GM19099 (cell line): ENCODE measurements around the gene REV3L.

Source experiments
- POLR2A ChIP-seq: IDR thresholded peaks from 3 replicates; pipeline ENCODE4 v1.6.1; 2011; ENCODE audit warnings: low read depth; ENCODE audit not compliant: insufficient read length; ENCODE audit errors: extremely low read depth

The REV3L gene

DNA sequence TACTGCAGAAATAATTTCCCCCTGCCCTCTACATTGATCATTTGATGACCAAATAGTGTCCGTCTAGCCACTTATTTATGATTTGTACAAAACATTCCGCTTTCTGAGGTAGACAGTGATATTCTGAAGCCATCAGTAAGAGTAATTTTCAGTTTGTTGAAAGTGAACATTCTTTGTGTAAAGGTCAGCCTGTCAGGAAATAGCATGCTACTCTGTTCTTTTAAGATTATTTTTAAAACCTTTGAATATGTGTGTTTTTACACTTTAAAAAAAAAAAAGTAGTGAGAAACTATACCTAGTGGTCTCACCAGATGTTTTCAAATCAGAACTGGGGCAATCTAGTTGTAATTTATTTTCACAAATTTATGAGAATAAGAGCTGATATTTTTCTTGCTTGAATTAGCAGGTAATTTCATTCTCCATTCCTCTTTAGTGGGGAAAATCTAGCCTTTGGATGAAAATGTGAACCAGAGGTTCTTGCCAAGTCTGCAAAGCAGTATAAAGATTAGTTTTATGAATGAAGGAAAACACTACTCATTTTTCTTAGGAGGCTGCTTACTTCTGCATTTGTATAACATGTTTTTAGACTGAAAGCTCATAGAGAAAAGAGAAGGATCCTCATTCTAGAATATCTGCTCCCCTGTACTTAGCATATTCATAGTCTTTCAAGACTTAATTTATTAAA, 12.1 kb upstream of the REV3L start:
- no peak for TF ChIP-seq POLR2A

DNA sequence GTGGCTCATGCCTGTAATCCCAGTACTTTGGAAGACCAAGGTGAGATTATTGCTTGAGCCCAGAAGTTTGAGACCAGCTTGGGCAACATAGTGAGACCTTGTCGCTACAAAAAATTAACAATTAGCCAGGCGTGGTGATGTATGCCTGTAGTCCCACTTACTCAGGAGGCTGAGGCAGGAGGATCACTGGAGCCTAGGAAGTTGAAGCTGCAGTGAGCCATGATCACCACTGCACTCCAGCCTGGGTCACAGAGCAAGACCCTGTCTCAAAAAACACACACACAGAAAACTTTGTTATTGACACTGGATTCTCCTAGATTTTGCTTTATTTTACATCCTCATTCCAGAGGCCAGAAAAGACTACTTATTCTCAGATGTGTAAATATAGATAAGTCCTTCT, 9.5 kb upstream of the REV3L start:
- TF ChIP-seq POLR2A, result no peak

DNA sequence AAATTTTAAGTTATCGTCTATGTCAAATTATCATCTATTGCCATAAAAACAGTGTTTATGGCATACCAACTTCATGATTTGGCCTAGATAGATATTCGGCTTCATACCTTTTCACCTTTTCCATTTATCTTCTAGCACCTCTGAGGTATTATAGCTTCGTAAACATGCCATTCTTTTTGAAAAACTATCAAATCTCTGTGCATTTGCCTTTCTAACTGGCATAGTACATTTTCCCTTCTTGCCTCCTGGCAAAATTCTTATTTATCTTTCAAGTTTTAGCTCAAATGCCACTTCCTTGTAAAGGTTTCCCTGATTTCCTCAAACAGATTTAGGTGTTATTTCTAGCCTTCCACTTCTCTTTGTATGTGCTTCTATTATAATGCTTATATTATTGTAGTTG, 7.0 kb upstream of the REV3L start:
- no peak for TF ChIP-seq POLR2A

DNA sequence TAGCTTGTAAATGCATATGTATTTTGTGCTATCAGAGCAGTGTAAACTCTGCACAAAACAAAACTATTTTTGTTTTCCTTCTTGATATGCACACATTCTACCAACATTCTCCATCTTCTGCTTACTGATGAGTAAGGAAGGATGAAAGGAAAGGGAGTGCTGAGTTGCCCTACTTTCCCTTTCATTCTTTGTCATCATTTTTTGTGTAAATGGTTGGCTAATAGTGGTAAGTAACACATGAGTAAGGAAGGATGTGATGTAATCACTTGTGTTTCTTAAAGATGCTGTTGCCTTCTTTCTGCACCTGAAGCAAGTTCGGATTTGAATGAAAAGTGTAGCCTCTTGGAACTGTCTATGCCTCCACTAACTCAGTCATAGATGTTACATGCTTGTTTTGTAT, 4.6 kb upstream of the REV3L start:
- peak; percentile 25 for TF ChIP-seq POLR2A

DNA sequence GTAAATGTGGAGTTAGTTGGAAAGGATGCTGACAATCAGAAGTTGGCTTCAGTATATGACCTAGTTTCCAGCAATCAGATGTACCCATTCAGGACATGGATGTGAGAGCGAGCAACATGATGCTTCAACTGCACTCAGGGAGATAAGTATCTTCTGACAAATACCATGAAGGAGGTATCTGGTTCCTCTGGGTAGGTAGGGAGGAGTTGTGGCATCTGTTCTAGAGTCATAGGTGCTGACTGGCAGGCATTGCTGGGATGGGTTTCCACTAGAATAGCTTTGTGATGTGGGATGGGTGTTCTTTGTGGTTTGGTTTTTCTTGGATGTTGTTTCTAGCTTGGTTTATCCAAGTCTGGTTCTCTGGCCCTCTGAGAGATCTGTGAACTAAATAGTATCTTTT, 3.9 kb upstream of the REV3L start:
- no peak for TF ChIP-seq POLR2A

DNA sequence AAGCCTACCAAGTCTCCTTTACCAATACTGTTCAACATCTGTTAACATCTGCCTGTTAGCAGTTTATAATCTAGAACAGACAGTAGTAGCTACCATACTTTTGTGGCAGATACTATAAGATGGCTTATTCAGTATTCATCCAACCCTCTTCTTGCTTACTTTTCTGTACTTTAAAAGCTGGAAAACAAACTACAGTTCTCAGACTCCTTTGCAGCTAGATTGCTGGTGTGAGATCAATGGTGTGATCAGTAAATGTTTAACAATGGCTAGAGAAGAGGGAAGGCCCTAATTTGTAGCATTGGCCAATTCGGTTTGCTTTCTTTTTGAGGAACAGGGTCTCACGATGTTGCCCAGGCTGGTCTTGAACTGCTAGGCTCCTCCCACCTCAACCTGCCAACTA, 3.5 kb upstream of the REV3L start:
- no peak for TF ChIP-seq POLR2A

DNA sequence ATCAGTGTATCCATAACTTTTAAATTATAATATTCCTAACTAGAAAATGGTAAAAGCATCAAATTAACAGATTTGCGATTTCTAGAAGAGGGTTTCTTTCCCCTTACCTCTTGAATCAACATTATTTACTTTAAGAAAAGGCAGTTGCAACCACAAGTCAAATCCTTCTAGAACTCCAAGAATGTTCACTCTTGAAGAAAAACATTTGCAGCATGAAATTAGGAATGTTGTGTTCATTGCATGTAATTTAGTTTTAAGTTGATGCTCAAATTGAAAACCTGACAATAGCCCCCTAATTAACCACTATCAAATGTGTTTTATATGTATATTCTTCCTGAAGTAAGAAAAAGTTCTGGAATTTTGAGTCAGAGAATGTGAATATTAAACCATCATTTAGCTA, 2.3 kb upstream of the REV3L start:
- TF ChIP-seq POLR2A, result no peak

DNA sequence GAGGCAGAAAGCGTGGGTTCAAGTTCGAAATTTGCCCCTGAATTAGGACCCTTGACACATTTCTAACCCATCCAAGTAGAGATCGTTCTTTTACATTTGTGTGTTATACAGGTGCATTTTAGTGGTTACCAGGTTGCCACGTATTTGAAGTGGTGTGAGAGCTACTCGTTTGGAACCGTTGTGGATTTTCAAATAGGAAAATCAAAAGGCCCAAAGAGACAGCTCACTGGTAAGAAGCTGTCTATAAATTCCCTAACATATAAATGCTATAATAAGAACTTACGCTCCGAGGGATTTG, 1.6 kb upstream of the REV3L start:
- TF ChIP-seq POLR2A, result no peak

DNA sequence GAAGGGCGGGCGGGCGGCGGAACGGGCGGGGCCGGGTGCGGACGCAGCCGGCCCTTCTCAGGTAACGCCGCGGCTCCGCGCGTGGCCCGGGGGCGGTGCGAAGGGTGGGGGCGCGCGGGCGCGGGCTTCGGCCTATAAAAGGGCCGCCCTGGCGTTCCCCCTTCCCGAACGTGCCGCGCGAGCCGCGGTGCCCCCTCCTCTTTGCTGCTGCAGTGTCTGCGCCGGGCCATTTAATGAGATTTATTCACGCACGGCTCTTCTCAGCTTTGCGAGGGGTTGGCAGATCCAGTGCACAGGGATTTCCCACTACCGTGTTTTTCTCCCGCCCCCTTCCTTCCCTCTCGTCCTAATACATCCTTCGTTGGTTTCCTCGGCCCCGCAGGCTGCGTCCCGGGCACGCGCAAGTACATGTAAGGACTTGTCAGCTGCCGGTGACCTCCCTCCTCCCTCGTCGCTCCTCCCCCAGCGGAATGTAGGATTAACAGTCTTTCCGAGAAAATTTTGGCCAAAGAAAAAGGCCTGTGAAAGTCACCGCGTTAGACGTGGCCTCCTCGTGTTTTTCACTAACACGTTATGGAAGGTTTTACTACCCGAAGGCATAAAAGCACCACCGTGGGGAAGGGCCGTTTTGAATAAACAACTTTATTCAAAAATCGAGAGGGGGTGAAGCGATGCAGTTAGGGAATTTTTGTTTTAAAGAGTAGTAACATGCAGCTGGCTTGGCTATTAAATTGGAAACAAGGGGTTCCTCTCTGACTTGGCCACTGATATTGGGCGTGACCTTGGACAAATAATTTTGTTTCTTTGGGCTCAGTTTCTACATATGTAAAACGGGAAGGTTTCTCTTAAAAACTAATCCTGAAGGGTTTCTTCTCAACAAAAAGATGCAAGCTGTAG, 966 bp upstream of the REV3L start:
- peak; percentile 99 for TF ChIP-seq POLR2A

DNA sequence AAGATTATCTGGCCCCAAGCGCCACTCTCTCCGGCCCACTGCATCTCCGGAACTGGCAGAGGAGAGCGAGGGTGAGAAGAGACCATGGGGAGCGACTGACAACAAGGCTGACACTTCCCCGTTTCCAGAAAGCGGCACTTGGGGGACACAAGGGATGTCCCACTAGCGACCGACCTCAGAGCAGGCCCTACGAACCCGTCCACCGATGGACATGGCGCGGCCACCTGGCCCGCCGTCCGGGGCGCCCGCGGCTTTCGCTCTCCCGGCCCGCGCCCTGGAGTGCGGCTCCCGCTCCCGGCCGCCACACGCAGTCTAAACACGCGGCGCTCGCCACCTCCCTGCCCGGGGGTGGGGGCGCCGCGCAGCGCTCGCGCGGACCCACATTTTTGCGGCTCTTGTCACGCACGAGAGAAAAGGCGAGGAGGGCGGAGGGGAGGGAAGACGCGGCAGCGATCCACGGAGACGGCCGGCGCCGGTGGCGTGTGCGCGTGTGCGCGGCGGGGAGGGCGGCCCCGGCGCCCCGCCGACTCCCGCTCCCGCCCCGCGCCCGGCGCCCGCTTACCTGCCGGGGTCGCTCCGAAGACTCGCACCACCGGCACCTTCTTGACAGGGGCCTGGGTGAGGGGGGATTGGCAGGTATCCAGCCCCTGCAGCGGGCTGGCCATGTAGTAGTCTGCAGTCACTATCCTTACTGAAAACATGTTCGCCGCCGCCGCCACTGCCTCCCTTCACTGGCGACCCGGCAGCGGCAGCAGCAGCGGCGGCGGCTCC, 645 bp downstream of the REV3L start:
- no peak for TF ChIP-seq POLR2A

DNA sequence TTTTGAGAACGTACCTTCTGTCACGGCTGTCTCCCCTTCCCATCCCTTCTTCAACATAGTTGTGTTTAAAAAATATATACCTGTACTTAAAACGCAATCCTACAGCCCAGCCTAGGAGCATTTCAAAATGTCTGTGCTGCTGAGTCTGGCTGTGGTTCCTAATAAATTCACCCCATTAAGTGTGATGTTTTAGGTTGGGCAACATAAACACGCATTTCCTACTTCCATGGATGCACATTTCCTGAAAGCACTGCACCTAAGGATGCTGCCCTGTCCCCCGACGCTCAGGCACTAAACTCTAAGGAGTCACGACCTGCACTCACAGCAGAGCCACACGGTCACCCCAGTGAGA, 1.2 kb downstream of the REV3L start:
- TF ChIP-seq POLR2A, result no peak

DNA sequence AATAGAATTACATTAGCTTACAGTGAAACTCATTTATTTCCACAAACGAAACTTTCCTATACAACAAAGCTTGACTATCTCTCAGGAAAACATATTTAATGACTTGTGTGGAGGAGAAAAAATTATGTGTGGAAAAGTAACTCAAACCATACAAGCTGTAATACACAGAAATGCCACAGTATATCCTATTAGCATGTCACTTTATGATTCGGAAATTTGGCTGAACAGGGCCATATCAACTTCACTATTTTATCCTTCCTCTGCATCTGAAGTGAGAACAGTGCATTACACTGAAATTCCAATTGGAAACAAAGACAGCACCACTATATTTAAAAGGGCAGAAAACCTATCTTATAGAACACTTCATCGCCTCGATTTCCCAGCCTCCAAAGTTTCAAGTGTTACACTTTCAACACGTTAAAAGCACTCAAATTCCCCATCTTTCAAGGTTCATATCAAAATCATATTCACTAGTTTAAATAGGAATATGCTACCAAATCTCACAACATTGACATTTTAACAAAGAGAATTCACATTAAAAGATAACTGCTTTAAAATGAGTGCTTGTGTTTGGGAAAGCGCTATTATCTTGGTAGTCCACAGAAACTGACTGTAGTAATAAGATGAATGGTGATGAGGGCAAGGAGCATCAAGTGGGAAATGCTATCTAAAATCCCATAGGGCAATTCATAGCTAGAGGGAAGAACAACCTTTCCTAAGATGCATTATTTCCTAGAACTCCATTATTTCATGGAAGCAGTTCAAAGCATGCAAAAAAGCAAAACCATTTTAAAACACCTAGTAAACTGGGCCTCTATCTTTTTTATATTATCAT, 1.8 kb downstream of the REV3L start:
- TF ChIP-seq POLR2A, result no peak

DNA sequence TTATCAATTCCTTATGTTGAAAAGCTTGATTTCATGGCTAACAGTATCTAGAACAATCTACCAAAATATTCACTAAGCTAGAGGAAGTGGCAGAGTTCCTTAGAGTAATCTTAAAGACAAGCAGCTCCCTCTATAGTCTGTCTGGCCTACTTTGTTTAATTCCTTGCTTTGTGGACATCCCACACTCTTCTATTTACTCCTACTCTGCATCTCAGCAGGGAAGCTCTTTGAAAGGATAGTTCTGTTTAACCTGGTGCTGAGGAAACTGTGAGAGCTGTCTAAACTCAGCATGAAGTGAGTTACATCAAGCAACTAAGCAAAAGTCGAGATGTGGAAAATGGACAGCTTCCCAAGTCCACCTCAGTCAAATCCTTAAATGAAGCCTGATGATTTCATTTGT, 4.3 kb downstream of the REV3L start:
- TF ChIP-seq POLR2A, result no peak

DNA sequence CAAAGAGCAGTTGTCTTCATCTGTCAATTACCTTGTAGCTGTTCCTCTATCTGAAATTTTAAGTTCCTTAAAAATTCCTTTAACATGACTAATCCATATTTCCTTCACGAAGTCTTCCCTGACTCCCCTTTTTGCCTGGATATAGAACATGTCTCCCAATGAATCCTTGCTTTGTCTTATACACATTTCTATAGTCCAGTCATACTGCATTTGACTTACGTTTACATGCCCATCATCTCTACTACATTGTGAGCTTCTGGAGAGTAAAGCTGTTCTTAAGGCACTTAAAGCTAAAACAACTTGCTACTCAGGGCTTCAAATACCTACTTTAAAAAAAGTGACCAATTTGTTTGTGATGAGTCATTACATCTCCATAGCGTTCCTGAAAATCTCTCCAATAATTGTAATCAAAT, 4.9 kb downstream of the REV3L start:
- no peak for TF ChIP-seq POLR2A

DNA sequence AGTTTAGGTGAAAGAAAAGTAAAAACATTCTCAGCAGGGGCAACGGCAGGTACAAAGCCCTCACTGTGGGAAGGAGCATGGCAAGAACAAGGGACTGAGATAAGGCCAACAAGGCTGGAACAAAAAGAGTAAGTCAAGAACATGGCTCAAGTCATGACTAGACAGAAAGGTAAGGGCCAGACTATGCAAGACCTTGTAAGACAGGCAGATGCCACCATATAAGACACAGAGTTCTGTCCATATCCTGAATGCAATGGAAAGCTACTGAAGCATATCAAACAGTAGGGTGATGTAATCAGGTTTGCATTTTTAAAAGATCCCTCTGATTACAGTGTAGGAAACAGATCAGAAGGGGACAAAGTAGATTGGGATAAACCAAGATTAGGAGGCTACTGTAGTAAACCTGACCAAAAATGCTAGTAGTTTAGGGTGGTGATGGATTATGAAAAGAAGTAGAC, 5.5 kb downstream of the REV3L start:
- no peak for TF ChIP-seq POLR2A
